ENCODE data around the gene RAF1.

The RAF1 gene

GRCh38 chr3:12557473-12558100, 106.3 kb downstream of the RAF1 start:
- no peak for DNase-seq (ENCODE audit: extremely low spot score)
- ChIA-PET CTCF (no interaction called here), POLR2A (interaction anchor here (1.0 to 2.1 kb wide), 2 partner anchors 73 to 106 kb away, joined by 3 to 6 read pairs; partner anchors contain the start of genes RAF1 and TSEN2)
- no peak for TF ChIP-seq TARDBP (IDR thresholded peaks at IDR 0.05)
- TF ChIP-seq PKNOX1 (IDR thresholded peaks at IDR 0.05), result peak; percentile 82

- ChIA-PET POLR2A (interaction anchor here (0.9 to 2.1 kb wide), 5 partner anchors 9 to 159 kb away, joined by 3 to 6 read pairs (median 4); partner anchors contain the start of genes RAF1 and TSEN2), CTCF (no interaction called here)
- DNase-seq (ENCODE audit: extremely low spot score), result peak; percentile 87
- TF ChIP-seq CTBP1 (IDR thresholded peaks at IDR 0.05; ENCODE audit: borderline replicate concordance) (peak; percentile 80), LEF1 (IDR thresholded peaks at IDR 0.05; ENCODE audit: borderline replicate concordance) (peak; percentile 64; the same call in 1 of the 2 replicates), NFRKB (IDR thresholded peaks at IDR 0.05) (no peak), L3MBTL2 (conservative IDR thresholded peaks at IDR 0.05) (peak; percentile 53), ZNF384 (IDR thresholded peaks at IDR 0.05) (no peak), ARNT (IDR thresholded peaks at IDR 0.05) (peak; percentile 67; the same call in 1 of the 2 replicates)
These were observed 107.0 kb downstream of the RAF1 start, which contains the start of gene MKRN2 for GRCh38 chr3:12556690-12557472. Gene MKRN2, plus strand, starts transcription at chr3:12557087. Its CDS starts 64 bp downstream, at chr3:12557151.

- POLR2A ChIA-PET, result interaction anchor here (0.9 to 1.3 kb wide), 4 partner anchors 8 to 160 kb away, joined by 3 to 4 read pairs (median 4); partner anchors contain the start of gene RAF1
- no peak for DNase-seq (ENCODE audit: extremely low spot score)
- CTCF ChIA-PET, result no interaction called here
- TF ChIP-seq TARDBP (IDR thresholded peaks at IDR 0.05) (no peak), SUZ12 (IDR thresholded peaks at IDR 0.05) (no peak), BHLHE40 (IDR thresholded peaks at IDR 0.05; ENCODE audit: borderline replicate concordance) (no peak), NFRKB (IDR thresholded peaks at IDR 0.05) (no peak), CTBP1 (IDR thresholded peaks at IDR 0.05; ENCODE audit: borderline replicate concordance) (no peak), FOXM1 (IDR thresholded peaks at IDR 0.05; ENCODE audit: borderline replicate concordance) (no peak), ZNF384 (IDR thresholded peaks at IDR 0.05) (no peak), LEF1 (IDR thresholded peaks at IDR 0.05; ENCODE audit: borderline replicate concordance) (no peak), FOXA1 (IDR thresholded peaks at IDR 0.05) (no peak), ELF4 (IDR thresholded peaks at IDR 0.05) (no peak)
These were observed 107.6 kb downstream of the RAF1 start for GRCh38 chr3:12556314-12556689.

GRCh38 chr3:12553921-12554391, 110.0 kb downstream of the RAF1 start:
- DNase-seq (ENCODE audit: extremely low spot score), result peak; percentile 30
- ChIA-PET CTCF (no interaction called here), POLR2A (interaction anchor here (0.6 to 1.1 kb wide), 4 partner anchors 9 to 343 kb away, joined by 3 to 8 read pairs (median 3); partner anchors contain the start of gene MKRN2OS)
- TF ChIP-seq FOXM1 (IDR thresholded peaks at IDR 0.05; ENCODE audit: borderline replicate concordance) (no peak), ZNF384 (IDR thresholded peaks at IDR 0.05) (no peak), HDGF (IDR thresholded peaks at IDR 0.05; ENCODE audit: borderline replicate concordance) (no peak), SUZ12 (IDR thresholded peaks at IDR 0.05) (no peak), FOXA1 (IDR thresholded peaks at IDR 0.05) (no peak), SP1 (IDR thresholded peaks at IDR 0.05) (no peak), L3MBTL2 (conservative IDR thresholded peaks at IDR 0.05) (no peak), CTBP1 (IDR thresholded peaks at IDR 0.05; ENCODE audit: borderline replicate concordance) (no peak), TARDBP (IDR thresholded peaks at IDR 0.05) (no peak), NFRKB (IDR thresholded peaks at IDR 0.05) (no peak), PKNOX1 (IDR thresholded peaks at IDR 0.05) (no peak), ARNT (IDR thresholded peaks at IDR 0.05) (no peak), ELF4 (IDR thresholded peaks at IDR 0.05) (no peak), FOXK2 (IDR thresholded peaks at IDR 0.05) (no peak), BHLHE40 (IDR thresholded peaks at IDR 0.05; ENCODE audit: borderline replicate concordance) (no peak), LEF1 (IDR thresholded peaks at IDR 0.05; ENCODE audit: borderline replicate concordance) (no peak)

- POLR2A ChIA-PET, result no interaction called here
- DNase-seq (ENCODE audit: extremely low spot score), result no peak
- TF ChIP-seq ARNT (IDR thresholded peaks at IDR 0.05) (no peak), PKNOX1 (IDR thresholded peaks at IDR 0.05) (no peak), L3MBTL2 (conservative IDR thresholded peaks at IDR 0.05) (no peak), FOXA1 (IDR thresholded peaks at IDR 0.05) (no peak), HDGF (IDR thresholded peaks at IDR 0.05; ENCODE audit: borderline replicate concordance) (no peak)
- CTCF ChIA-PET, result no interaction called here
These were observed 113.8 kb downstream of the RAF1 start for GRCh38 chr3:12549971-12550760.

Data from HEK293T (cell line).